Liver (tissue), 3 donors: ENCODE results near the gene ACACB.

Source experiments
- ATF3 ChIP-seq: IDR thresholded peaks from 2 replicates; pipeline ENCODE4 v1.6.1; 2016; ENCODE audit warnings: antibody characterized with exemption
- GABPA ChIP-seq, 2 donors: IDR thresholded peaks in 1 of 2; conservative IDR thresholded peaks in 1 of 2; 2 replicates each; pipeline ENCODE4 v1.6.1; 2016; ENCODE audit warnings: antibody characterized with exemption in 2 of 2, mild to moderate bottlenecking in 1 of 2, moderate library complexity in 1 of 2
- JUND ChIP-seq, 2 donors: IDR thresholded peaks; 2 replicates each; pipeline ENCODE4 v1.6.1; 2016; ENCODE audit warnings: antibody characterized with exemption in 2 of 2
- RAD21 ChIP-seq, 2 donors: IDR thresholded peaks; 2 replicates each; pipeline ENCODE4 v1.6.1; 2016; ENCODE audit warnings: antibody characterized with exemption in 2 of 2, mild to moderate bottlenecking in 2 of 2
- REST ChIP-seq: IDR thresholded peaks from 2 replicates; pipeline ENCODE4 v1.6.1; 2016; ENCODE audit warnings: antibody characterized with exemption, mild to moderate bottlenecking
- SP1 ChIP-seq: IDR thresholded peaks from 2 replicates; pipeline ENCODE4 v1.6.1; 2018; ENCODE audit warnings: antibody characterized with exemption, mild to moderate bottlenecking
- TF ChIP-seq, protein P1 (sequence below): fragments of 150-350 bp; IDR thresholded peaks from 2 replicates; pipeline ENCODE4 v1.5.1; 2017; ENCODE audit warnings: improper control_type of control experiment, low read depth, low read length; ENCODE audit not compliant: missing input control
- TF ChIP-seq, protein P2 (sequence below): IDR thresholded peaks from 2 replicates; pipeline ENCODE4 v1.6.1; 2016; ENCODE audit warnings: antibody characterized with exemption
- TF ChIP-seq, protein P3 (sequence below): IDR thresholded peaks from 2 replicates; pipeline ENCODE4 v1.6.1; 2016; ENCODE audit warnings: antibody characterized with exemption
- donor health status: healthy.
- donor health status: healthy.

DNA sequence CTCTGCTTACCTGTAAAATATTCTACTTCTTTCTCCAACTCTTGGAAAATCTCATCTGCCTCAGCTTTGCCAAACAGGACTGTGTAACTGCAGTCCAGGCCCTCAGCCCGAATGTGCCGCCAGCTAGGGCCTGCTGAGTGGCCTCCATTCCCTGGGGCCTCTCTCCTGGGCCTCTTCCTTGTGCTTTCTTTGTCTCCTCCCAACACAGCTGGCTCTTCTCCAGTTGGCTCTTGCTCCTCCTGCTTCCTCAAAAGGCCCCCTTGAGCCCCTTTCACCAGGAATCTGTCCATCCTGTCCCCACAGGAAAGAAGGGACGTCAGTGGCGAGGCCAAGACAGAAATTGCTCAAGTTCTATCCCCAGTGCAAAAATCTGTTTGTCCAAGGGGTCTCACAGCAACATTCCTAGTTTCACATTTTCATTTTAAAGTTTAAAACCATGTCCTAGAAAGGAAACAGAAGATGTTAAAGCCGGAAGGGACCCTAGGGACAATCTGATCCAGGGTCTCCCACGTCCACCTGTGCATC, 23.8 kb upstream of the ACACB start:
- TF ChIP-seq JUND (IDR thresholded peaks at IDR 0.05) (no peak), GABPA (IDR thresholded peaks at IDR 0.05 in 1 of 2, conservative IDR thresholded peaks at IDR 0.05 in 1 of 2) (no peak), SP1 (no peak), RAD21 (IDR thresholded peaks at IDR 0.05) (no peak), ATF3 (no peak), REST (no peak)
- TF ChIP-seq, protein P1, sequence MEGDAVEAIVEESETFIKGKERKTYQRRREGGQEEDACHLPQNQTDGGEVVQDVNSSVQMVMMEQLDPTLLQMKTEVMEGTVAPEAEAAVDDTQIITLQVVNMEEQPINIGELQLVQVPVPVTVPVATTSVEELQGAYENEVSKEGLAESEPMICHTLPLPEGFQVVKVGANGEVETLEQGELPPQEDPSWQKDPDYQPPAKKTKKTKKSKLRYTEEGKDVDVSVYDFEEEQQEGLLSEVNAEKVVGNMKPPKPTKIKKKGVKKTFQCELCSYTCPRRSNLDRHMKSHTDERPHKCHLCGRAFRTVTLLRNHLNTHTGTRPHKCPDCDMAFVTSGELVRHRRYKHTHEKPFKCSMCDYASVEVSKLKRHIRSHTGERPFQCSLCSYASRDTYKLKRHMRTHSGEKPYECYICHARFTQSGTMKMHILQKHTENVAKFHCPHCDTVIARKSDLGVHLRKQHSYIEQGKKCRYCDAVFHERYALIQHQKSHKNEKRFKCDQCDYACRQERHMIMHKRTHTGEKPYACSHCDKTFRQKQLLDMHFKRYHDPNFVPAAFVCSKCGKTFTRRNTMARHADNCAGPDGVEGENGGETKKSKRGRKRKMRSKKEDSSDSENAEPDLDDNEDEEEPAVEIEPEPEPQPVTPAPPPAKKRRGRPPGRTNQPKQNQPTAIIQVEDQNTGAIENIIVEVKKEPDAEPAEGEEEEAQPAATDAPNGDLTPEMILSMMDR: no peak
- TF ChIP-seq, protein P2, sequence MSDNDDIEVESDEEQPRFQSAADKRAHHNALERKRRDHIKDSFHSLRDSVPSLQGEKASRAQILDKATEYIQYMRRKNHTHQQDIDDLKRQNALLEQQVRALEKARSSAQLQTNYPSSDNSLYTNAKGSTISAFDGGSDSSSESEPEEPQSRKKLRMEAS: no peak
- TF ChIP-seq, protein P3, sequence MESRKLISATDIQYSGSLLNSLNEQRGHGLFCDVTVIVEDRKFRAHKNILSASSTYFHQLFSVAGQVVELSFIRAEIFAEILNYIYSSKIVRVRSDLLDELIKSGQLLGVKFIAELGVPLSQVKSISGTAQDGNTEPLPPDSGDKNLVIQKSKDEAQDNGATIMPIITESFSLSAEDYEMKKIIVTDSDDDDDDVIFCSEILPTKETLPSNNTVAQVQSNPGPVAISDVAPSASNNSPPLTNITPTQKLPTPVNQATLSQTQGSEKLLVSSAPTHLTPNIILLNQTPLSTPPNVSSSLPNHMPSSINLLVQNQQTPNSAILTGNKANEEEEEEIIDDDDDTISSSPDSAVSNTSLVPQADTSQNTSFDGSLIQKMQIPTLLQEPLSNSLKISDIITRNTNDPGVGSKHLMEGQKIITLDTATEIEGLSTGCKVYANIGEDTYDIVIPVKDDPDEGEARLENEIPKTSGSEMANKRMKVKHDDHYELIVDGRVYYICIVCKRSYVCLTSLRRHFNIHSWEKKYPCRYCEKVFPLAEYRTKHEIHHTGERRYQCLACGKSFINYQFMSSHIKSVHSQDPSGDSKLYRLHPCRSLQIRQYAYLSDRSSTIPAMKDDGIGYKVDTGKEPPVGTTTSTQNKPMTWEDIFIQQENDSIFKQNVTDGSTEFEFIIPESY: no peak
